HCT116 (cell line): ENCODE data around the gene ACOT11. TPM values are rescaled to one million over a fixed set of nuclear protein-coding genes. Genes with fewer than 3 reads are reported as not detected.

Experiments
- ATAC-seq: fragments of 200-7000 bp; cut with Tn5 transposase; 2 replicates; pipeline ENCODE4 v1.9.1; 2020; ENCODE audit warnings: mild to moderate bottlenecking, moderate library complexity
- BruUV-seq: library from RNA; stranded (reverse); fragments of 400-500 nt; replicated peaks from 2 replicates; lab custom pipeline; 2021; lab: Mats Ljungman, UMichigan
- CTCF ChIA-PET: fragments of 300-600 bp; sonication (Branson Sonifier 250); formaldehyde crosslinking; loops from one replicate; lab custom pipeline; 2021; ENCODE audit warnings: antibody characterized with exemption; lab: Charles Lee
- POLR2A ChIA-PET: fragments of 300-600, 350-600 bp; sonication (Branson Sonifier 250); formaldehyde crosslinking; loops from one replicate; lab custom pipeline; 2021; ENCODE audit warnings: antibody characterized with exemption; lab: Charles Lee
- RAD21 ChIA-PET, 2 experiments: fragments of 300-600 bp; sonication (Branson Sonifier 250); formaldehyde crosslinking; loops; one replicate each; lab custom pipeline; 2023; ENCODE audit warnings: low total read pairs in 2 of 2; ENCODE audit not compliant: uncharacterized antibody in 2 of 2, unreplicated experiment in 2 of 2, low non-redundant PET in 1 of 2; lab: Charles Lee
- DNase-seq: peaks from one replicate; pipeline ENCODE4 v3.0.0-alpha.2; 2010; ENCODE audit warnings: low read depth, low spot score
- H2AFZ ChIP-seq: fragments of 200-600 bp; shearing (Covaris generic), sonication (generic); 2 replicates; pipeline ENCODE4 v1.6.1; 2017; ENCODE audit warnings: low read depth, mixed run types, mixed read lengths, antibody characterized with exemption, low read length; ENCODE audit not compliant: poor library complexity, severe bottlenecking
- H3K27ac ChIP-seq: 2 replicates; pipeline ENCODE4 v1.5.1; 2012; ENCODE audit warnings: low read depth, low read length
- H3K27me3 ChIP-seq: fragments of 200-600 bp; sonication (generic); 2 replicates; pipeline ENCODE4 v1.6.1; 2016; ENCODE audit warnings: mixed run types, low read length, mixed read lengths; ENCODE audit not compliant: insufficient read depth
- H3K36me3 ChIP-seq, 2 experiments: fragments of 200-500 bp in 1 of 2; fragments of 200-600 bp in 1 of 2; sonication (Bioruptor generic) in 1 of 2; sonication (generic) in 1 of 2; 2 replicates each; pipeline versions ENCODE4 v1.5.1 to v1.6.1; 2014 to 2016; ENCODE audit warnings: low read length in 2 of 2, inconsistent platforms in 1 of 2, mixed read lengths in 1 of 2, mixed run types in 1 of 2; ENCODE audit not compliant: insufficient read depth in 2 of 2, control insufficient read depth in 1 of 2
- H3K4me1 ChIP-seq, 2 experiments: fragments of 200-600 bp in 1 of 2; sonication (generic) in 1 of 2; 2 replicates each; pipeline versions ENCODE4 v1.5.1 to v1.6.1; 2012 to 2017; ENCODE audit warnings: low read length in 2 of 2, inconsistent platforms in 1 of 2, mild to moderate bottlenecking in 1 of 2, mixed read lengths in 1 of 2, mixed run types in 1 of 2, moderate library complexity in 1 of 2; ENCODE audit not compliant: insufficient read depth in 2 of 2, control insufficient read depth in 1 of 2
- H3K4me2 ChIP-seq: fragments of 200-600 bp; sonication (generic); 2 replicates; pipeline ENCODE4 v1.6.1; 2017; ENCODE audit warnings: mixed run types, low read length, mixed read lengths
- H3K4me3 ChIP-seq, 2 experiments: fragments of 200-600 bp in 1 of 2; sonication (generic) in 1 of 2; replicated peaks in 1 of 2; 2 replicates each; pipeline ENCODE4 v1.5.1; 2011 to 2016; ENCODE audit warnings: low read length in 2 of 2, control low read depth in 1 of 2, low read depth in 1 of 2, mild to moderate bottlenecking in 1 of 2, mixed read lengths in 1 of 2, mixed run types in 1 of 2
- H3K79me2 ChIP-seq: fragments of 200-600 bp; sonication (generic); 2 replicates; pipeline ENCODE4 v1.6.1; 2017; ENCODE audit warnings: mild to moderate bottlenecking, mixed run types, low read length, moderate library complexity, mixed read lengths; ENCODE audit not compliant: insufficient read depth
- H3K9ac ChIP-seq: fragments of 200-600 bp; sonication (generic); 2 replicates; pipeline ENCODE4 v1.6.1; 2016; ENCODE audit warnings: low read length, mixed read lengths
- H3K9me2 ChIP-seq: fragments of 200-600 bp; sonication (generic), shearing (Covaris generic); 2 replicates; pipeline ENCODE4 v1.6.1; 2017; ENCODE audit warnings: mixed run types, mild to moderate bottlenecking, moderate library complexity; ENCODE audit not compliant: insufficient read depth
- H3K9me3 ChIP-seq, 2 experiments: fragments of 200-500 bp in 1 of 2; fragments of 200-600 bp in 1 of 2; sonication (Bioruptor generic) in 1 of 2; sonication (generic) in 1 of 2; 2 replicates each; pipeline ENCODE4 v1.6.1; 2014 to 2017; ENCODE audit warnings: low read length in 2 of 2, mixed read lengths in 2 of 2, inconsistent platforms in 1 of 2, low read depth in 1 of 2, mild to moderate bottlenecking in 1 of 2, mixed run types in 1 of 2, moderate library complexity in 1 of 2; ENCODE audit not compliant: control insufficient read depth in 1 of 2, insufficient read depth in 1 of 2
- H4K20me1 ChIP-seq: fragments of 200-600 bp; sonication (generic), shearing (Covaris generic); 2 replicates; pipeline ENCODE4 v1.6.1; 2017; ENCODE audit warnings: mixed run types, mild to moderate bottlenecking, moderate library complexity; ENCODE audit not compliant: insufficient read depth
- CEBPB ChIP-seq: IDR thresholded peaks from 2 replicates; pipeline ENCODE4 v1.6.1; 2012; ENCODE audit warnings: low read depth
- FOSL1 ChIP-seq: IDR thresholded peaks from 2 replicates; pipeline ENCODE4 v1.6.1; 2012; ENCODE audit warnings: low read depth
- POLR2AphosphoS5 ChIP-seq: IDR thresholded peaks from 2 replicates; pipeline ENCODE4 v1.6.1; 2011; ENCODE audit warnings: mild to moderate bottlenecking, low read depth, low read length, moderate library complexity
- REST ChIP-seq: IDR thresholded peaks from 2 replicates; pipeline ENCODE4 v1.6.1; 2012; ENCODE audit warnings: low read depth
- SP1 ChIP-seq: IDR thresholded peaks from 2 replicates; pipeline ENCODE4 v1.6.1; 2012; ENCODE audit warnings: low read depth
- intact Hi-C: fragments of 100-400 bp; cut with micrococcal nuclease; formaldehyde crosslinking; loops from 2 replicates; pipeline ENCODE4 v1.10.0; 2022
- total RNA-seq: library from RNA; stranded (reverse); gene quantifications from one replicate; pipeline ENCODE4 v1.2.1, GENCODE V29; 2021; ENCODE audit not compliant: unreplicated experiment

The ACOT11 gene
- total RNA-seq, 1 experiment from 2014 or later, result 31.1 TPM

DNA sequence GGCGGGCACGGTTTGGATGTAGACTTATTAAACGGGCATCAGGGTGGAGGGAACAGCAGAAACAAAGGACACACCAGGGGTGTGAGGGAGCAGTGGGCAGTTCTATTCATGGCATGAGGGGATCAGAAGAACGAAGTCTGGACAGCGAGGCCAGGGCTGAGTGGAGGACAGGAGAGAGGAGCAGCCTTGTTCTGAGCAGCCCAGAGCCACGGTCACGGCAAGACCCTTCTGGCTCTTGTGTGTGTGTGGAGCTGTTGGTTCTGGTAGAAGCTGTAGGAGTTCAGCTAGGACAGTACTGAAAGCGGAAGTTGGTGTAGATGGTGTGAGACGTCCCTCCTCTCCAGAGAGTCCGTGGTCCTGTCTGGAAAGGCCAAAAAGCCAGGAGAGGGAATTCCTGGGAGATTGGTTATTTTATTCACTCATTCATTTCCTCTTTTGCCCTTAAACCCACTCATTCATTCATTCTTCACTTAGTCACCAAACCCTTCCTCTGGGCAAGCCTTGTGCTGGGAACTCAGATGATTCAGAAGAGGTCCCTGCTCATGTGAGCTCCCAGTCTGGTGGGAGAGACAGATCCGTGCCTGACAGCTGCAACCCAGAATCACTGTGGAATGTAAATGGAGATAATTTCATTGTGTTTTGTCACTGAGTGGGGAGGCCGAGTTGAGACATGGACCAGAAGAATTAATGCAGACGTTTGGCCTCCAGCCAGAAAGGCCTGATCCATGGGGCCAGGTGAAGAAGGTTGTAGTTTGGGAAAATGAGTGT, 4.1 kb upstream of the ACOT11 start (continued):
- TF ChIP-seq REST, result no peak
- TF ChIP-seq FOSL1, result no peak

DNA sequence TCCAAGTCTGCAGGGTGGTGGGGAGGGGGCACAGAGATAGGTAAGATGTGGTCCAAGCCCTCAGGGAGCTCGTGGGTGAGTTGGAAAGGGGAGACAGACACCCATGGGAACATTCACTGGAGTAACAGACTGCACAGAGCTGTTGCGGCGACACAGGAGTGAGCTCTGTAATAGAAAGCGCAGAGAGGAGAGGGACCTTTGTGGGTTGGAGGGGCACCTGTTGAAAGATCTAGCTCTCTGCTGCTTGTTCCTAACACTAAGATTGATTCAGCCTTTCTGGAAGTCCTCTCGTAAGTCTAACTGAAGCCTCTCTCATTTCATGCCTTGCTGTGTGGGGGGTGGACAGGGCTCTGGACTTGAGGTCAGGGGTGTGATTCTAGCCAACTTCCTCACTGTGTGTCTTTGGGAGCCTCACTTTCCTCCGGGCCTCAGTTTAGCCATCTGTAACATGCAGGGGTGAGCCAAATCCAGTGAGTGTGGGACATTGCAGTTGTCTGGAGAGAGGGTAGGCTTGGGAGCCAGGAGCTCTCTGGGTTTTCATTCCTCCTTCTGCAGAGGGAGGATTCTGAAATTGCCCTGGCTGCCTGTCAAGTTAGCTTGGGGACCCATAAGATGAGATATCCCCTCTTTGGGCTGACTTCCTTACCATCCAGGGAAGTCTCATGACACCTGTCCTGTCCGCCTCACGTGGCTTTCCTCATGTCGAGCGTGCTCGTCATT, 2.0 kb upstream of the ACOT11 start:
- no peak overlapping the region for H3K4me2 ChIP-seq
- H3K27me3 ChIP-seq, result no peaks in the 10 kb centered on the region
- no peak overlapping the region for H3K4me3 ChIP-seq
- no peak for DNase-seq
- no peaks in the 10 kb centered on the region for H3K79me2 ChIP-seq
- ChIA-PET CTCF (no interaction called here), POLR2A (no interaction called here), RAD21 (no interaction called here)
- no peak overlapping the region for H3K27ac ChIP-seq
- intact Hi-C loops, result no loop called here
- no peaks in the 10 kb centered on the region for H3K9me2 ChIP-seq
- peaks cover 18 to 31% of the 10 kb centered on the region in 2 experiments for H3K4me1 ChIP-seq
- no peaks in the 10 kb centered on the region for H4K20me1 ChIP-seq
- H3K9ac ChIP-seq, result no peak overlapping the region
- BruUV-seq, result no TSS peak
- no peak for TF ChIP-seq CEBPB
- no peak for TF ChIP-seq POLR2AphosphoS5
- TF ChIP-seq SP1, result no peak
- no peak for ATAC-seq
- H2AFZ ChIP-seq, result no peak overlapping the region
- H3K9me3 ChIP-seq, result no peaks in the 10 kb centered on the region
- no peaks in the 10 kb centered on the region for H3K36me3 ChIP-seq
